Lower leg skin (tissue), 4 donors: Measurements from ENCODE around the gene BMP8B. TPM values are rescaled to one million over a fixed set of nuclear protein-coding genes. Genes with fewer than 3 reads are reported as not detected.

Source experiments
- DNase-seq, 2 donors: peaks; one replicate each; pipeline ENCODE4 v3.0.0-alpha.2; 2019; ENCODE audit warnings: low spot score in 2 of 2
- H3K4me3 ChIP-seq: fragments of 200-600 bp; sonication (generic); 2 replicates; pipeline ENCODE4 v1.5.1; 2017; ENCODE audit warnings: mild to moderate bottlenecking, low read depth; ENCODE audit not compliant: poor library complexity, severe bottlenecking
- POLR2A ChIP-seq, 2 donors: fragments of 450-650 bp; IDR thresholded peaks; one replicate each; pipeline ENCODE4 v1.6.1; 2016 to 2017; ENCODE audit warnings: antibody characterized with exemption in 2 of 2, mild to moderate bottlenecking in 1 of 2, moderate library complexity in 1 of 2
- WGBS, 2 donors: methylation state at CpG; one replicate each; pipeline ENCODE4 v1.1.5; 2018; 5-methylcytosine and 5-hydroxymethylcytosine counted together
- intact Hi-C: fragments of 100-400 bp; cut with DNase I; formaldehyde crosslinking; loops from one replicate; pipeline ENCODE4 v1.15.0; 2023; ENCODE audit warnings: low total_unique reads
- total RNA-seq, 4 donors: library from RNA; depleted of rRNA; stranded (reverse); fragments of >200 nt; gene quantifications; one replicate each; pipeline ENCODE4 v1.1.0, GENCODE V29; 2016
- TF ChIP-seq, protein P1 (sequence below), 3 donors: fragments of 450-650 bp; IDR thresholded peaks; one replicate each; pipeline ENCODE4 v1.5.1; 2016; ENCODE audit warnings: antibody characterized with exemption in 3 of 3, mild to moderate bottlenecking in 3 of 3, moderate library complexity in 2 of 3

BMP8B gene
- total RNA-seq, 4 donors from 2014 or later: 1.1 to 2.2 (median 1.5) TPM

DNA sequence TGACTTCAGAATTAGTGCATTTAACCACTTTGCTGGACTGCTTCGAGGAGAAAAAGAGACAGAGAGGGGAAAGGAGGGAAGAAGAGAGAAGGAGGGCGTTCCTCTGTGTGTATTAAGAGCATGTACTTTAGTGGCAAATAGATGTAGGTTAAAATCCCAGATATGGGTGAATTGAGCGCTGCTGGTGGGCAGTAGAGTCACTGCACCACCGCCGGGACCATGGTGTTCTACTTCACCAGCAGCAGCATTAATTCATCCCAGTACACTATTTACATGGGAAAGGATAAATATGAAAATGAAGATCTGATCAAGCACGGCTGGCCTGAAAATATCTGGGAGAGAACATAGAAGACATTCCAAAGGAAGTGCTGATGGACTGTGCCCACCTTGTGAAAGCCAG, 70.9 kb downstream of the BMP8B start:
- intact Hi-C loops: loop anchor here (10.0 kb wide), 1 partner anchor 103 kb away; no protein-coding TSS in a partner anchor

DNA sequence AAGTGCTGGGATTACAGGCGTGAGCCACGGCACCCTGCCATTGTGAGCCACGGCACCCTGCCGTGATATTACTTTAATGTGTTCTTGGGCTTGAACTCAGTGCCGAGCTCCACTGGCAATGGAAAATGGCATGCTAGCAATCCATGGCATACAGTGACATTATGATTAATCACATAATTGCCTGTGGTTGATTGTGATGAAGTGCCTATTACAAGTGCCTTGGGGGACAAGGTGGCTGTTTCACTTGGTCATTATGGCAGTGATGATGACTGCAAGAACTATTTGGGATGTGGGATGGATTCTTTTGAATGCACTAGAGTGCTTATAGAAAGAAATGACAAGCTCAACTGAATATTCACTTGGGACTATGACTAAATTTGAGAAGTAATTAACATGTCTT, 75.1 kb downstream of the BMP8B start:
- no peak for DNase-seq
- WGBS, 2 donors: 89 to 93% methylated on average over 5 of the region's 5 CpGs
- intact Hi-C loops: loop anchor here (10.0 kb wide), 1 partner anchor 99 kb away; no protein-coding TSS in a partner anchor
- no peak overlapping the region for H3K4me3 ChIP-seq
- TF ChIP-seq, protein P1, sequence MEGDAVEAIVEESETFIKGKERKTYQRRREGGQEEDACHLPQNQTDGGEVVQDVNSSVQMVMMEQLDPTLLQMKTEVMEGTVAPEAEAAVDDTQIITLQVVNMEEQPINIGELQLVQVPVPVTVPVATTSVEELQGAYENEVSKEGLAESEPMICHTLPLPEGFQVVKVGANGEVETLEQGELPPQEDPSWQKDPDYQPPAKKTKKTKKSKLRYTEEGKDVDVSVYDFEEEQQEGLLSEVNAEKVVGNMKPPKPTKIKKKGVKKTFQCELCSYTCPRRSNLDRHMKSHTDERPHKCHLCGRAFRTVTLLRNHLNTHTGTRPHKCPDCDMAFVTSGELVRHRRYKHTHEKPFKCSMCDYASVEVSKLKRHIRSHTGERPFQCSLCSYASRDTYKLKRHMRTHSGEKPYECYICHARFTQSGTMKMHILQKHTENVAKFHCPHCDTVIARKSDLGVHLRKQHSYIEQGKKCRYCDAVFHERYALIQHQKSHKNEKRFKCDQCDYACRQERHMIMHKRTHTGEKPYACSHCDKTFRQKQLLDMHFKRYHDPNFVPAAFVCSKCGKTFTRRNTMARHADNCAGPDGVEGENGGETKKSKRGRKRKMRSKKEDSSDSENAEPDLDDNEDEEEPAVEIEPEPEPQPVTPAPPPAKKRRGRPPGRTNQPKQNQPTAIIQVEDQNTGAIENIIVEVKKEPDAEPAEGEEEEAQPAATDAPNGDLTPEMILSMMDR (IDR thresholded peaks at IDR 0.05): no peak
- TF ChIP-seq POLR2A (IDR thresholded peaks at IDR 0.05): no peak

More for the DNA sequence above, 70.9 kb downstream of the BMP8B start:
- H3K4me3 ChIP-seq: no peak overlapping the region
- WGBS, 2 donors: 57 to 58% methylated on average over 6 of the region's 6 CpGs
- no peak for TF ChIP-seq POLR2A (IDR thresholded peaks at IDR 0.05)
- TF ChIP-seq, protein P1 (IDR thresholded peaks at IDR 0.05): no peak
- peak in 1 of 2 donors; percentile 4 for DNase-seq

DNA sequence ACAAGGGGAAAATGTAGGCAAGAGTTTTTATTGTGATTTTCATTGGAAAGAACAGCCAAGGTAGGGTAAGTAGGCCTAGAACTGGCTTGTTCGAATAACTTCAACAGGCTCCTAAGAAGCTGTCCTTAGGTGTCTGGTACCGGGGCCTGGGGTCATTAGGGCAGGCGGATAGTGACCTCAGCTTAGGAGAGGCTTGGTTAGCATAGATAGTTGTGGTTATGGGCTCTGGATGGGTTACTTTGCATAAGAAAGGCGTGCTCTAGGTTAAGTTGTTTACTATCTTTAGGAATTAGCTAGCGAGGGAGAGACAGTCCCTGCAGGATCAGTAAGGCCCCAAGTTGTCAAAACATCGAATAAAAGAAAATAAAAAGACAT, 76.7 kb downstream of the BMP8B start:
- no peak overlapping the region for H3K4me3 ChIP-seq
- intact Hi-C loops: loop anchor here (10.0 kb wide), 1 partner anchor 97 kb away; no protein-coding TSS in a partner anchor
- DNase-seq: peak in 1 of 2 donors; percentile 28
- no peak for TF ChIP-seq POLR2A (IDR thresholded peaks at IDR 0.05)
- TF ChIP-seq, protein P1 (IDR thresholded peaks at IDR 0.05): no peak
- WGBS, 2 donors: 78 to 83% methylated on average over 6 of the region's 6 CpGs

DNA sequence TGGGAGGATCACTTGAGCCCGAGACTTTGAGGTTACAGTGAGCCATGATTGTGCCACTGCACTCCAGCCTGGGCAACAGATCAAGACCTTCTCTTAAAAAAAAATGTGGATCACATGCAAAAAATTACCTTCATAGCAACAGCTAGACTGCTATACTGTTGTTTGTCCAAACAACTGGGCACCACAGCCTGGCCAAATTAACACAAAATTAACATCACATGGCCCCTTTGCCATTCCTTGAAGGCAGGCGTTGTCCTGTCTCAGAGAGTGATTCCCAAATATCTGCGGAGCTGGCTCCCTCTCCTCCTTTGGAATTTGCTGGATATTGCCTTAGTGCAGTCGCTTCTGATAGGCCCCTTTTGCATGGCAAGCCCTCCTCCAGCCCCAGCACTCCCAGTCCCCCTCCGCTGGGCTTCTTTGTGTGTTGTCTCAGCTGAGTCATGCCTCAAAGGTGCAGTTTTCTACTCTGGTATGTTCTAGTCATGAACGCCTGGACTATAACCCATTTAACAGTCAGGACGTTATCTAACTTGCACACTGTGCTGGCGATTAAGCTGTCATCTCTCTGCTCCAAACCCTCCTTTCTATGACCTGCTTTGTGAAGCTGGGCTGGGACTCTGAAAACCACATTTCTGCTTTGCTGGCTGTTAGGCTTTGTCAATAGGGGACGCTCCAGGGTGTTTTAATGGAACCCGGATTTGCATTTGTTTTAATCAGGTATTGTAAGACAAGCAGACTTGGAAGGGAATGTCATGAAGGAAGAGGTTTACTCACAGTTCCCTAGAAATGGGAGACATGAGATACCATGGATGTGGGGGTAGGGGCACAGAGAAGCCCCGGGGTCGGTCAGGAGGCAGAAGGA, 77.3 kb downstream of the BMP8B start:
- DNase-seq: peak in 1 of 2 donors; percentile 49
- H3K4me3 ChIP-seq: no peak overlapping the region
- TF ChIP-seq, protein P1 (IDR thresholded peaks at IDR 0.05): no peak
- TF ChIP-seq POLR2A (IDR thresholded peaks at IDR 0.05): no peak
- 72% methylated on average over 12 of the region's 12 CpGs for WGBS, 2 donors
- intact Hi-C loops: loop anchor here (10.0 kb wide), 1 partner anchor 97 kb away; no protein-coding TSS in a partner anchor

DNA sequence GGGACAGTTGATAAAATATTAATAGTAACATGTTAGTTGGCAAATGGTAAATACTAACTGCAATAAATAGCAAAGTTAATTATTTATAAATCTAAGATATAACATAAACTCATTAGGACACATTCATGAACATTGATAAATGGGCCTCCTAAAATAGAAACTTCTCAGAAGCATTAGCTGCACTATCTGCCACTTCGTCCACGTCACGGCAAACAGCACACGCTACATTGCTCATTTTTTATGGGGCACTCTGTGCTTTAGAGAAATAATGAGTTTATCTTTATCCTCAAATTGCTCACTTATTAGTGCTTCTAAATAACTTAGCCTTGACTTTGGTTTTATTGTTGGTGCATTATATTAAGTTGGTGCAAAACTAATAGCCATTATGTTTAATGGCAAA, 81.2 kb downstream of the BMP8B start:
- 92 to 96% methylated on average over 4 of the region's 4 CpGs for WGBS, 2 donors
- TF ChIP-seq POLR2A (IDR thresholded peaks at IDR 0.05): no peak
- TF ChIP-seq, protein P1 (IDR thresholded peaks at IDR 0.05): no peak
- H3K4me3 ChIP-seq: no peak overlapping the region
- DNase-seq: no peak
- intact Hi-C loops: no loop called here

Other genes with a start within 250 kb of the BMP8B start
- 100 to 1,000 TPM in 2 of 4 donors, 10 to 100 TPM in 2; 76.8 to 105 (median 91.0) TPM for gene PABPC4, start 212.1 kb downstream of the BMP8B start, total RNA-seq
- gene HEYL, start 149.2 kb downstream of the BMP8B start, total RNA-seq: 1 to 10 TPM in 3 of 4 donors, under 1 TPM in 1; 0.42 to 3.0 (median 1.6) TPM
- gene NT5C1A, start 116.8 kb downstream of the BMP8B start, total RNA-seq: not detected
- not detected for gene HPCAL4, start 97.4 kb downstream of the BMP8B start, total RNA-seq
- gene PPIE, start 50.0 kb downstream of the BMP8B start, total RNA-seq: 10 to 100 TPM; 21.5 to 36.9 (median 25.5) TPM
- gene OXCT2, start 17.5 kb downstream of the BMP8B start, total RNA-seq: 1 to 10 TPM in 2 of 4 donors, under 1 TPM in 1, not detected in 1; 0.15 to 6.6 (median 1.4) TPM
- 10 to 100 TPM; 22.3 to 49.2 (median 33.7) TPM for gene TRIT1, start 94.6 kb upstream of the BMP8B start, total RNA-seq
- gene MYCL, start 113.1 kb upstream of the BMP8B start, total RNA-seq: 100 to 1,000 TPM in 3 of 4 donors, 10 to 100 TPM in 1; 66.9 to 178 (median 123) TPM
- gene MFSD2A, start 166.3 kb upstream of the BMP8B start, total RNA-seq: 100 to 1,000 TPM; 103 to 209 (median 131) TPM